GM12891 (cell line): ENCODE results near the gene HS6ST3.

Experiments
- POLR2A ChIP-seq: IDR thresholded peaks from 2 replicates; pipeline ENCODE4 v1.6.1; 2011; ENCODE audit warnings: low read depth, low read length, control low read depth
- POLR2AphosphoS5 ChIP-seq: IDR thresholded peaks from 2 replicates; pipeline ENCODE4 v1.6.1; 2011; ENCODE audit warnings: low read depth, low read length, control low read depth

DNA sequence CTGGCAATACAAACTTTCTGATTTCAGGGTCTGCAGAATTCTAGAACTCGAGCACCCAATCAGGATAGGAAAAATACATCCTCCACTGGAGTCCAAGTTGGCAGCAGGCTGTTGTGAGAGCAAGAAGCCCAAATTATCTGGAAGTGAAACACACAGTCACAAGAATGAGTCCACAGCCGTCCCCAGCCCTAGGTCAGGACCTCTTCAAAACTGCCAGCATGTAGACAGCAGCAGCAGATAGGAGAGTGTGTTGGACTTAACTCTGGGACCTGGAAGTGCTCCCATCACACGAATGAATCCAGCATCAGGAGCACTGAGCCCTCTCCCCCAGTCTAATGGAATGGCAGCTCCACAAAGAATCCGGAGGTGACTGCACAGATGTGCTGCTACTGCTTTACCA lies 483.7 kb downstream of the HS6ST3 start:
- TF ChIP-seq POLR2AphosphoS5 (no peak), POLR2A (no peak)
